Measurements from ENCODE around the gene SGIP1.

Gene SGIP1, protein sequence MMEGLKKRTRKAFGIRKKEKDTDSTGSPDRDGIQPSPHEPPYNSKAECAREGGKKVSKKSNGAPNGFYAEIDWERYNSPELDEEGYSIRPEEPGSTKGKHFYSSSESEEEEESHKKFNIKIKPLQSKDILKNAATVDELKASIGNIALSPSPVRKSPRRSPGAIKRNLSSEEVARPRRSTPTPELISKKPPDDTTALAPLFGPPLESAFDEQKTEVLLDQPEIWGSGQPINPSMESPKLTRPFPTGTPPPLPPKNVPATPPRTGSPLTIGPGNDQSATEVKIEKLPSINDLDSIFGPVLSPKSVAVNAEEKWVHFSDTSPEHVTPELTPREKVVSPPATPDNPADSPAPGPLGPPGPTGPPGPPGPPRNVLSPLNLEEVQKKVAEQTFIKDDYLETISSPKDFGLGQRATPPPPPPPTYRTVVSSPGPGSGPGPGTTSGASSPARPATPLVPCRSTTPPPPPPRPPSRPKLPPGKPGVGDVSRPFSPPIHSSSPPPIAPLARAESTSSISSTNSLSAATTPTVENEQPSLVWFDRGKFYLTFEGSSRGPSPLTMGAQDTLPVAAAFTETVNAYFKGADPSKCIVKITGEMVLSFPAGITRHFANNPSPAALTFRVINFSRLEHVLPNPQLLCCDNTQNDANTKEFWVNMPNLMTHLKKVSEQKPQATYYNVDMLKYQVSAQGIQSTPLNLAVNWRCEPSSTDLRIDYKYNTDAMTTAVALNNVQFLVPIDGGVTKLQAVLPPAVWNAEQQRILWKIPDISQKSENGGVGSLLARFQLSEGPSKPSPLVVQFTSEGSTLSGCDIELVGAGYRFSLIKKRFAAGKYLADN

DNA sequence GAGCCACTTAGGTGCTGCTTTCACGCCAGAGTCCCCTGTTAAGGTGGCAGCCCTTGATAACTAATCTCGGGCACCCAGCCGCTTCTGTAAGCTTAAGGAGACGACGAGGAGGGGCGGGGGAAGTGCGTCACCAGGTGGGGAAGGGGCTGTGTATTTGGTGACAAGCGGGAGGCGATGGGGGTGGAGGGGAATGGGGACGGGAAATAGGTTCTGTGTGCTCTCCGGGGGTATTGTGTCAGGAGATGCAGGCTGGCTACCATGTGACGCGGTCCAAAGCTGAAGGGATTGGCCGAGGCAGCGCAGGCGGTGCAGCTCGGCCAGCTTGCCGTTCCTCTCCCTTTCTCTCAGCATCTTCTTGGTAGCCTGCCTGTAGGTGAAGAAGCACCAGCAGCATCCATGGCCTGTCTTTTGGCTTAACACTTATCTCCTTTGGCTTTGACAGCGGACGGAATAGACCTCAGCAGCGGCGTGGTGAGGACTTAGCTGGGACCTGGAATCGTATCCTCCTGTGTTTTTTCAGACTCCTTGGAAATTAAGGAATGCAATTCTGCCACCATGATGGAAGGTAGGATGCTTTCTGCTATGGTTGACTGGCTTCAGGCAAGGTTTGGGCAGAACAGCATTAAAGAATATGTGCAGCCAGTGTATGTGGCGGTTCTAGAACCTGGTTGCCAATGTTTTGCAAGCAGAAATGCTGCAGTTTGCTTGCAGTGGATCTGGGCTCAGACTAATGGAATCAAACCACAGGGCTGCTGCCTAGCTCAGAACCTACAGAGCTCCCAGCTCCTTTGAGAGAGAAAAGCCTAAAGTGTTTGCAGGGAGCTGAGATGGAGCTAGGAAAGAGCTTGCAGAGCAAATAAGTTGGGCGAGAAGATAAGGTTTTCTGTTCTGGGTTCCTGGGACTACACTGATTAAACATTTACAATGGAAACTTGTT lies at the start of gene SGIP1:
TSS of gene SGIP1 (plus strand) at position 350 of the 937 bp plus-strand sequence. CDS start at position 556, 206 bp downstream.
- DNase-seq (ENCODE audit: low read depth in 2 of 2, low spot score in 1 of 2), result no peak

GRCh38 chr1:66489151-66489550 lies 44.8 kb upstream of the SGIP1 start:
- no peak for DNase-seq (ENCODE audit: low read depth in 2 of 2, low spot score in 1 of 2)

GRCh38 chr1:66489972-66490601 lies 43.9 kb upstream of the SGIP1 start:
- no peak for DNase-seq (ENCODE audit: low read depth in 2 of 2, low spot score in 1 of 2)

DNA sequence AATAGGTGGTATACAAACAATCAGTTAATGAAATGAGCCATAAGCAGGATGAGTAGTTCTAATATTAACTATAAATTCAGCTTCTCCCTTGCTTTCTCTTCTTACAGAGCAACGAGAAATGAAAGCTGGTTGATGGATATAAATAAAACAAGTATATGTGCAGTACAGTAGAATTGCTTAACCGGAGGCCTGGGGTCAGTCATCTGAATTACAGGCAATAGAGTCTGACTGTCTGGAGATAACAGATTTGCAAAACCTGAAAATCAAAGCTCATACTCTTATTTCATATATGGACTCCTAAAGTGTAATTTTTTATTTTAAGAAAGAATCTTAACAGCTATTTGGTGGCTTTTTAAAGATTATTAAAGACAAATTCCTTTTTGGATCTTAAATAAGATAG lies 43.1 kb upstream of the SGIP1 start:
- DNase-seq (ENCODE audit: low read depth in 2 of 2, low spot score in 1 of 2), result no peak

DNA sequence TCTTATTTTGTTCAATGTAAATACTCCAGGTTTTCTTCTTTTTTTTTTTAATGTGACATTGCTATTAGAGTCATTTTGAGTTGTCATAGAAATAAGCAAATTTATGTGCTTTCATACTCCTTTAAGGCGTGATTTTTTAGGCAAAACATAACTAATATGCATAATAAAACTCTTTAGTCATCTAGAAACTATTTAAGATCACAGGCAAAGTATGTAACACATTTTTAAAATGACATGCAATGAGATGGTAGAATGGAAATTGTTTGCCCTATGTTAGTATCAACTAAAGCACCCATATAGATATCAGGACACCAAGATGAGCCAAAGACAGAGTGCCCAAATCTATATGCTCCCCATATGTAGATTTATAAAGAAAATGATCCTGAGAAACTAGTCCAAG lies 41.5 kb upstream of the SGIP1 start:
- no peak for DNase-seq (ENCODE audit: low read depth in 2 of 2, low spot score in 1 of 2)

- DNase-seq (ENCODE audit: low read depth in 2 of 2, low spot score in 1 of 2), result no peak
Observed at GRCh38 chr1:66493731-66494130, 40.2 kb upstream of the SGIP1 start.

DNA sequence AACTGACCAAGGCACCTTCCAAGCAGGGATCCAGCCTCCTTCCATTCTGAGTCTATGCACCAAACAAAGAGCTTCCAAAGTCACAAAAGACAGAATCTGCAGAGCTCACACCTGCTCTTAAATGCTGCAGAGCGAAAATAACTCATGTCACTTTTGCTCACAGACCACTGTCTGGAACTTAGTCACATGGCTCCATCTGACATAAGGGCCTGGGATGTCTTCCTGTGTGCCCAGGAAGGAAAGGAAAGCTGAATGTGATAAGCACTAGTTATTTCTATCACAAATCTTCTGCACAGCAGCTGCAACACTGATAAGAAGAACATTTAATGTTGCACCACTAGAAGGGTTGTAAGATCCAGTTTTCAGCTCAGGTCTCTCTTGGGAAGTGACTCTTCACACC lies 39.5 kb upstream of the SGIP1 start:
- no peak for DNase-seq (ENCODE audit: low read depth in 2 of 2, low spot score in 1 of 2)

- DNase-seq (ENCODE audit: low read depth in 2 of 2, low spot score in 1 of 2), result no peak
Observed at GRCh38 chr1:66495495-66495894, 38.5 kb upstream of the SGIP1 start.

DNA sequence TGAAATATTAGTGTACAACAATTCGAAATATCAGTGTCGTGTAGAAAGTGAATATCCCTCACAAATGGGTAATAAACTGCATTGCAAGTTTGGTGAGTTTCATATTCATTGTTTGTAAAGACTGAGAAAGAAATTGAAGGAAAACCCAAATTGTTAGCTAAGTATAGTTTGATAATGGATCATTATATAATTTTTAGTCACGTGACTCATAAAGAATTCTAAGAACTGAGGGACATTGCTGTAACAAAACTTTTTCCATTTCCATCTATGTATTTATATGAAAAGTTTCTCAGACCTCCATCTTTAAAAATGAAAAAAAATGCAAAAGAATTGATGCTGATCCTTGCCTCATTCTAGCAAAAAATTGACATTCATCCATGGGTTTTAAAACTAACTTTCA lies 36.0 kb upstream of the SGIP1 start:
- no peak for DNase-seq (ENCODE audit: low read depth in 2 of 2, low spot score in 1 of 2)

- DNase-seq (ENCODE audit: low read depth in 2 of 2, low spot score in 1 of 2), result no peak
Observed at GRCh38 chr1:66500301-66500700, 33.7 kb upstream of the SGIP1 start.

DNA sequence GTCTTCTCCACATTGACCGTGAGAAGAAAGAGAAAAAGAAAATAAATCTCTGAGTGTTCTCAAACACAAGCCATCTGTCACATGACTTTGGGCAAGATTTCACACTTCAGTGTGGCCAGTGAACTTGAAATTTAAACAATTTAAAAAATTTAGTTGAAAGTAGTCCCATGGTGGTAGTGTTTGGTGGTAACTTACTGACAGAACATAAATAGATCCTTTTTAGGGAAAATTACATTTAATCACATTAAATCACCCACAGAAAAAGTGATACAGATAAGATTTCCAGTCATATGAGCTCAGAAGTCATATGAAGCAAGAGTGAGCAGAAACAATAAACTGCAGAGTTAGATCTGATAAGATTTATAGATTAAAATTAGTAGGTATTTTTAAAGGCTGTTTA lies 31.9 kb upstream of the SGIP1 start:
- DNase-seq (ENCODE audit: low read depth in 2 of 2, low spot score in 1 of 2), result no peak

DNA sequence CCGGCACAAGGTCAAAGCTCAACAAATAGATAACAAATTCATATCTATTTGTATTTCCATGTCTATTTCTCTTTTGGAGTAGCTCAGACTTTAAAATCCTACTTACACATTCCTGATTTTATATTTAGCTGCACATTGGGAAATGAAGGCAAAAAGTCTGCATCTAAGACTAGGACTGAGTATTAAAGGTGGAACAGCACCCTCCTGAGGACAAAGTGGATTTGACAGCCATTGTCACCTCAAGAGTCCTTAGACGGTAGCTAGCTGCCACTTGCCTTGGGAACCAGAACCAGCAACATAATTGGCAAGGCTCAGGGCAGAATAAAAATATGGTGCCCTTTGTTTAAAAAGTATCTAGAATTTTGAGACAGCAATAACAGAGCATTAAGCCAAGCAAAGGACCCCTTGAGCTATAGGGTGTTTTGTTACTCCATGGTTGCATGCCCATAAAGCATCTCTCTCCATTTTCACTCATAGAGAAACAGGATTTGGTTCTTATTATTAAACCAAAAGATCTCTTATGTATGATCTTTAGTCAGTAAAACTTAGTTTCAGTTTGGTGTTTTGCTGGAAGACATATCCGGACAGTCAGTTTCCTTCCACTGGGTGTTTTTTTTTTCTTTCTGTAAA lies 30.0 kb upstream of the SGIP1 start:
- no peak for DNase-seq (ENCODE audit: low read depth in 2 of 2, low spot score in 1 of 2)

GRCh38 chr1:66505671-66506392 lies 28.1 kb upstream of the SGIP1 start:
- no peak for DNase-seq (ENCODE audit: low read depth in 2 of 2, low spot score in 1 of 2)

DNA sequence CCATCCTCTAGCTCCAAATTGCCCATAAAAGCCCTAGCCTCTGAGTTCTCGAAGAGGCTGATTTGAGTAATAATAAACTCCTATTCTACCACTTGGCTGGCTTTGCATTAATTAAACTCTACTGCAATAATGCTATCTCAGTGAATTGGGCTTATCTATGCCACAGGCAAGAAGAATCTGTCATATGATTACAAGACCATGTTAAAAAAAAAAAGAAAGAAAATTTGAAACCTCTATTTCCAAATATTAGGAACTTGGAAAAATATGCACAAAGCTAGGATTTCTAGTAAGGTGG lies 27.6 kb upstream of the SGIP1 start:
- DNase-seq (ENCODE audit: low read depth in 2 of 2, low spot score in 1 of 2), result no peak

GRCh38 chr1:66506991-66507390 lies 27.0 kb upstream of the SGIP1 start:
- no peak for DNase-seq (ENCODE audit: low read depth in 2 of 2, low spot score in 1 of 2)

DNA sequence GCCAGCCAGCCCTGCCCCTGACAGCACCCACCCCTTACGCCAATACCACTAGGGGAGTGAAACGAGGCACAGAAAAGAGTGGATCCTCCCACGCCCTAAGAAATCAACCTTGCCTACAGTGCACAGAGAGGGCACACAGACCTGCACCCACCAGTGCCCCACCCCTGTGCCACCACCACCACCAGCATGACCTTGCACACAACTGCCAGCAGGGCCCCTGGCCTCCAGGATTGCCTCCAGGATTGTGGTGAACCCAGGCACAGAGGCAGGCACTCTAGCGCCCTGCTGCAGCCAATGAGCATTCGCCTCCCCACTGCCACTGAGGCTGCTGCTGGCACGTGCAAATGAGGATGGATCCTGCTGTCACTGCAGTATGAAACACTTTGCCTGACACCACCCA lies 23.5 kb upstream of the SGIP1 start:
- no peak for DNase-seq (ENCODE audit: low read depth in 2 of 2, low spot score in 1 of 2)

DNA sequence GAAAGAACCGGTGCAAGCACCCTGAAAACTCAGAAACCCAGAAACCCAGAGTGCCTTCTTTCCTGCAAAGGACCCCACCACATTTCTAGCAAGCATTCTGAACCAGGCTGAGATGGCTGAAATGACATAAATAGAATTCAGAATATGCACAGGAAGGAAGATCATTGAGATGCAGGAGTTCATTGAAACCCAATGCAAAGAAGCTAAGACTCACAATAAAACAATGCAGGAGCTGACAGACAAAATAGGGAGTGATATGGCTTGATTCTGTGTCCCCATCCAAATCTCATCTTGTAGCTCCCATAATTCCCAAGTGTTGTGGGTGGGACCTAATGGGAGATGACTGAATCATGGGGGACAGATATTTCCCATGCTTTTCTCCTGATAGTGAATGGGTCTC lies 22.8 kb upstream of the SGIP1 start:
- DNase-seq (ENCODE audit: low read depth in 2 of 2, low spot score in 1 of 2), result no peak

DNA sequence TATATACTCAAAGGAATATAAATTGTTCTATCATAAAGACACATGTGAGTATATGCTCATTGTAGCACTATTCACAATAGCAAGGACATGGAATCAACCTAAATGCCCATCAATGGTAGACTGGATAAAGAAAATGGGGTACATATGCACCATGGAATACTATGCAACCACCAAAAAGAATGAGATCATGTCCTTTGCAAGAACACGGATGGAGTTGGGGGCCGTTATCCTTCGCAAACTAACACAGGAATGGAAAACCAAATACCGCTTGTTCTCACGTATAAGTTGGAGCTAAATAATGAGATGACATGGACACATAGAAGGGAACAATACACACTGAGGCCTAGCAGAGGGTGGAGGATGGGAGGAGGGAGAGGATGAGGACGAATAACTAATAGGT lies 16.0 kb upstream of the SGIP1 start:
- no peak for DNase-seq (ENCODE audit: low read depth in 2 of 2, low spot score in 1 of 2)

- DNase-seq (ENCODE audit: low read depth in 2 of 2, low spot score in 1 of 2), result no peak
Observed at GRCh38 chr1:66518654-66519053, 15.3 kb upstream of the SGIP1 start.

- no peak for DNase-seq (ENCODE audit: low read depth in 2 of 2, low spot score in 1 of 2)
Observed at GRCh38 chr1:66519992-66520391, 14.0 kb upstream of the SGIP1 start.
